GM21423 (cell line): ENCODE measurements around the gene ZNF280B.
"Not testable (repeated sequence)": the region's sequence is repeated elsewhere in the genome, so short reads cannot be mapped to it uniquely, and the experiment has no call there.

Source experiments
- ATAC-seq: cut with Tn5 transposase; IDR thresholded peaks from one replicate; pipeline ENCODE4 v1.9.1; 2021; ENCODE audit warnings: mild to moderate bottlenecking, moderate library complexity; ENCODE audit not compliant: unreplicated experiment

Gene ZNF280B

GRCh38 chr22:22510833-22511232, 2.3 kb upstream of the ZNF280B start:
- not testable (repeated sequence) for ATAC-seq

DNA sequence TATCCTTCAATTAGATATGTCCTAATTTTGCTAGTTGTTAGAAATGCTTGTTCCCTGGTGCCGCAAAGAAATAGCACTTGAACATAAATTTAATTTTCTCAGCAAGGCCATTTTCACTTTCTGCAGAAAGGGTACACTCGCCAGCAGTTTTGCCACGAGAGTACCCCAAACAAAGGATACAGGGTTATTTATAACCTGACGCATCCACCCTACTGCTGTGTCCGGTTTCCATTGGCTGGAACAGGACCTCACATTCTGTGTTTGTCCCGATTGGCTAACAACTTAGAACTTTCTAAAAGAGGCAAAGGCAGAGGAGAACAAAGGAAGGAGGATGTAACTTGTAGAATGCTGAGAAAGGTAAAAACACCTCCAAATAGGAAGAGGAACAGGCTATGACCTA, 1.4 kb upstream of the ZNF280B start:
- ATAC-seq = not testable (repeated sequence)

DNA sequence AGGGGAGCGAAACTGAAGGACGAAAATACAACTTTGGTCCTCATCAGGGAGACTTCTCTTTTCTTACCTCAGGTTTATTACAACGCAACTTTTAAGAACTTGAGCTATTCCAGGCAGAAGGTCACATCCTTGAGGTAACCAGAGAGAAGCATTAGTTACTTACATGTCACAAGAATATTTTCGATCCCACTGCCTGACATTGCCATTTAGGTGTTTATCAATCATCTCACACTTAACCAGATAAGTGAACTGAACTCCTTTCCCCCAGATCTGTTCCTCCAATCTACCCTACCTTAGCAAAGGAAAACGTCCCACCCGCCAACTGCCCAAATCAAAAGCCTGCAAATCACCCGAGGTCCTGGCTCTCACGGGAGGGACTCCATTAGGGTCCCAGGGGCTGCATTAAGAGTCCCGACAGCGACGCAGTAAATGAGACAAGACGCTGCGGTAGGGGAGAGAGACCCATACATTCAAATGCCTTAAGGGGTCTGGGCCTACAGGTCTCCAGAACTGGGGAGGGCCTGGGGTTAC, 734 bp downstream of the ZNF280B start:
- no peak for ATAC-seq

GRCh38 chr22:22506736-22507135, 1.8 kb downstream of the ZNF280B start:
- no peak for ATAC-seq

DNA sequence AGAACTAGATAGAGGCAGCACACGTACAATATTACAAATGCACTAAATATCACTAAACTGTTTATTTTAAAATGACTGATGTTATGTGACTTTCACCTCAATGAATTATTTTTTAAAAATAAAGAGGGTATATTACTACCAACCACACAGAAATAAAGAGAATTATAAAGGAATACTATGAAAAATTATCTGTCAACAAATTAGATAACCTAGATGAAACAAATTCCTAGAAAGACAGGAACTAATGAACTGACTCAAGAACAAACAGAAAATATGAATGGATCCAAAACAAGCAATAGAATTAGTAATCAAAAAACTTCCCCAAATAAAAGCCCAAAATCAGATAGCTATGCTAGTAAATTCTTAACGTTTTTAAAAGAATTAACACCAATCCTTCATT, 10.3 kb downstream of the ZNF280B start:
- ATAC-seq = no peak

GRCh38 chr22:22491589-22491988, 17.0 kb downstream of the ZNF280B start:
- ATAC-seq = not testable (repeated sequence)

DNA sequence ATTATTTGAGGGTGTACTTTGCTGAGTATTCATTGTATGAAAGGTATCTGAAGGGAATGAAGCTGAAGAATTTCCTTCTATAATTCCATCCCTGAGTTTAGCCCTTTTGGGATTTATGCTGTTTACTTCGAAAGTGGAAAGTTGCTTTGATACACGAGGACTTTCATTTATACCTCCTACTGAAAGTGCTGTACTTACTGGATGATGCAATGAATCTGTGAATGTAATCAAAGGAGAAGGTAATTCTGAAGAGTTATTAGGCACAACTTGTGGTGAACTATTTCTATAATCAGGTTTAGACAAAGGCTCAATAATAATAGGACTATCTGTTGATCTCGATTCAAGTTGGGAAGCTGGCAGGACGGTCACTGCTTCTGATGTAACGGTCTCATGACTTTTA, 19.8 kb downstream of the ZNF280B start:
- ATAC-seq = no peak

DNA sequence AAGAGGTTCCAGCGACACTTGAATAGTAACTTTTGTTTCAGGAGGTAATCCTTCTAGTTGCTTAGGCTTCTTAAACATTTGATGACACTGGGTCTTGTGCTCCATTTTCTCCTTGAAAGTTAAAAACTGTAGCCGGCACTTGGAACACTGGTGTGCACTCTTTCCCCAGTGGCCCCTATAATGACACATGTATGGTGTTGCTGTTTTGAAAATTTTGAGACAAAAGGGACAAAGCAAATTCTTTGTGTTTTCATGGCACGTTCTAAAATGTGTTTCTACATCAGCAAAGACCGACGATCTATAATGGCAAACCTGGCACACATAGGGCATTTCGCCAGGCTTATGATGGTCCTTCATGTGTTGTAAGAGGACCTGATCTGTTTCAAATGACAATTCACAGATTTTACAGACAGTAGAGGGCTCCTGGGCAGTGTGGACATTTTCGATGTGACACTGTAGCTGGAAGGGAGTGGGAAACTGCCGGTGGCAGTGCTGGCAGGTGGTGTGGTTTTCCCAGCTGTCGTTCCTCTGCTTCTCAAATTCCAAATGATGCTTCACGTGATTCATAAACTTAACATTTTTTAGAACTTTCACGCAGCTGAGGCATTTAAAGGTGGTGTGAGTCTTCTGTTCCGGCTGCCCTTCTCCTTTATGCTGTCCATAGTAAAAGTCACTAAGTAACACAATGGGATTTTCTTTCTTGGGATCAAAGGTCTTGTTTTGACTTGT, 20.5 kb downstream of the ZNF280B start:
- ATAC-seq = no peak

GRCh38 chr22:22487059-22487458, 21.5 kb downstream of the ZNF280B start:
- no peak for ATAC-seq

DNA sequence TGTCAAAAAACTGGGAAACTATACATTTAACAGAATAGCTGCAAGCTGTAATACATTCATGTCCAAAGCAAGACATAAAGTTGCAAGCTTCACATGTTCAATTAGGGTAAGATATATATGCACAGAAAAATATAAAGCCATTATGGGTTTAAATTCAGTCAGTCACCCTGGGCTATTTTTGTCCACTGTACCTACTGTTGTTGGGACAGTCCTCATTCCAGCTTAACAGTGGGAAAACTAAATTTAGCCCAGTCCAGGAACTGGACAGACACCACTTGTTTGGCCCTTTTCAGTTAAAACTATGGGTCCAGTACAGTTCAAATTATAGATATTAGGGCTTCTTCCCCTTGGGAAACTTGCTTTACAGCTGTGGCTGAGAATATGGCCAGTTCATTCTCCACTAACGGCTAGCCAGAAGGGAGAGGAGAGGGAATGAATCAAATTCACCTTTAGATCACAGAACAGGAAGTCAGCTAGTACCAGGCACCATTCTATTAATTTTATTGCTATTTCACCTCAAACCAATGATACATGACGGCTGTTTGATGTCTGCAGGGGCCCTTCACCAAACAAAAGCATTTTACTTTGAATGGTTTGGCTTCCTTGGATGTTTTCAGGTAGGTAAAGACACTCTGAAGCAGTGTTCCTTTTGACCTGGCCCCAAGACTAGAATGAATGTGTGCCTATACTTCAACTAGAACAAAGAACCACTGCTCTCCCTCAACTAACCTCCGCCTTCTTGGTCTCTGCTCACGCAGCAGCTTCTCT, 22.2 kb downstream of the ZNF280B start:
- no peak for ATAC-seq

DNA sequence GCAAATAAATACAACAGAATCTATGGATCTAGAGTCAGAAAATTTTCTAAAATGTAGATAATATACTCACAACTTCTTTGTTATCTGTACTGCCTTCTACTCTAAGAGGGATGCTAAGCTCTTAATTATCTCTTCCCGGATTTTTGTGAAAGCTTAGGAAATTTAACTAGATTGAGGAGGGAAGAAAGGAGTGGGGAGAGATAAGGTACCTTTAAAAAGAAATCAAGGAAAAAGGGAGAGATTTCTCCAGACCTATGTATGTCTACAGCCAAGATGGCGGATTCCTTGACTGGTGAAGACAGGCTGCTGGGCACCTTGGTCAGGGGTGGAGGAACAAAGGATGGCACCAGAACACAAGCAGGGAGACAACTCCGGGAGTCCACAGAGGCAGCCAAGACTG, 23.0 kb downstream of the ZNF280B start:
- no peak for ATAC-seq

DNA sequence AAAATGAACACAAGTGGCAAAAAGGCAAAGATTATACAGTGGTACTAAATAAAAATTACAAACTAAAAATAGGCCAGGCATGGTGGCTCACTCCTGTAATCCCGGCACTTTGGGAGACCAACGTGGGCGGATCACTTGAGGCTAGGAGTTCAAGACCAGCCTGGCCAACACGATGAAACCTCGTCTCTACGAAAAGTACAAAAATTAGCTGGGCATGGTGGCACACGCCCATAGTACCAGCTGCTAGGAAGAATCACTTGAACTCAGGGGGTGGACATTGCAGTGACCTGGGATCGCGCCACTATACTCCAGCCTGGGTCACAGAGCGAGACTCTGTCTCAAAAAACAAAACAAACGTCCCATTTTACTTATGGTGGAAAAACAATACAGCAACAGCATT, 24.5 kb downstream of the ZNF280B start:
- ATAC-seq = no peak

- no peak for ATAC-seq
Observed at GRCh38 chr22:22480940-22481339, 27.6 kb downstream of the ZNF280B start.

- no peak for ATAC-seq
Observed at GRCh38 chr22:22479999-22480532, 28.5 kb downstream of the ZNF280B start.

GRCh38 chr22:22479116-22479515, 29.4 kb downstream of the ZNF280B start:
- ATAC-seq = no peak

GRCh38 chr22:22478470-22478869, 30.1 kb downstream of the ZNF280B start:
- no peak for ATAC-seq

DNA sequence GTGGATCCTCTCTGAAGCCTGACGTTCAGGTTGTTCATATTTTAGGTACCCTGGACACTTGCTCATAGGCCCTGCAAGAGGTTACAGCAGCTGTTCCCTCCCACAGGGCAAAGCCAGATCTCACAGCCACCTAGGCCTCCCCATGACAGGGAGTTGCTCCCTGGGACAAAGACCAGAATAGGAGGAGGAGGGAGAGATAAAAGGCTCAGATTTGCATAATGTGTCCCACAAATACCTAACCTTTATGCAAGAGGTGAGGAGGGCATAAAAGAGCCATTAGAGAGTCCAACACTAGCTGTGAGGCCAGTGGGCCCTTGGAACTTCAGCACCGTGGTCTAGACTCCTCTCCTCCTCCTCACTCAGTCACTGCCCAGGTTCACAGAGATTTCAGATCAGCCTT, 33.8 kb downstream of the ZNF280B start:
- no peak for ATAC-seq

GRCh38 chr22:22471104-22471503, 37.4 kb downstream of the ZNF280B start:
- ATAC-seq = not testable (repeated sequence)

- no peak for ATAC-seq
Observed at GRCh38 chr22:22469527-22469926, 39.0 kb downstream of the ZNF280B start.

- ATAC-seq = not testable (repeated sequence)
Observed at GRCh38 chr22:22468794-22469469, 39.6 kb downstream of the ZNF280B start.

DNA sequence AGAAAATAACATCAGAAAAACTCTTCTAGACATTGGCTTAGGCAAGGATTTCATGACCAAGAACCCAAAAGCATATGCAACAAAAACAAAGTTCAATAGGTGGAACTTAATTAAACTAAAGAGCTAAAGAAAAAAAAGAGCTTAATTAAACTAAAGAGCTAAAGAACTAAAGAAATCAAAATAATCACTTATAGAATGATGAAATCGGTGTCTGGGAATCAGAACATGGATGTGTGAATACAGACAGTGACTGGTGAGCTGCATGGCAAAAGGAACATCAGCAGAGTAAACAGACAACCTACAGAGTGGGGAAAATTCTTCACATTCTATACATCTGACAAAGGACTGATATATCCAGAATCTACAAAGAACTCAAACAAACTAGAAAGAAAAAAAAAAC, 41.4 kb downstream of the ZNF280B start:
- ATAC-seq = no peak
